GM21737 (cell line): ENCODE results near the gene ZC3H4.

Experiments
- ATAC-seq: cut with Tn5 transposase; IDR thresholded peaks from one replicate; pipeline ENCODE4 v1.9.1; 2021; ENCODE audit warnings: mild to moderate bottlenecking, moderate library complexity; ENCODE audit not compliant: unreplicated experiment

Gene ZC3H4

GRCh38 chr19:47134545-47134944 is 21.0 kb upstream of the ZC3H4 start:
- no peak for ATAC-seq

- ATAC-seq, result no peak
Observed at GRCh38 chr19:47133021-47133471, 19.5 kb upstream of the ZC3H4 start.

GRCh38 chr19:47132194-47132852 is 18.7 kb upstream of the ZC3H4 start:
- ATAC-seq, result no peak

GRCh38 chr19:47130589-47131227 is 17.1 kb upstream of the ZC3H4 start, which contains the start of gene SAE1:
SAE1 (plus strand) TSS chr19:47130835; CDS start chr19:47130931, 96 bp downstream.
- peak; percentile 75 for ATAC-seq

GRCh38 chr19:47130120-47130588 is 16.6 kb upstream of the ZC3H4 start:
- ATAC-seq, result no peak

GRCh38 chr19:47129579-47129978 is 16.0 kb upstream of the ZC3H4 start:
- ATAC-seq, result no peak

GRCh38 chr19:47125669-47125938 is 12.0 kb upstream of the ZC3H4 start:
- no peak for ATAC-seq

GRCh38 chr19:47124937-47125668 is 11.5 kb upstream of the ZC3H4 start:
- ATAC-seq, result no peak

GRCh38 chr19:47123406-47123805 is 9.8 kb upstream of the ZC3H4 start:
- ATAC-seq, result no peak

- ATAC-seq, result no peak
Observed at GRCh38 chr19:47122359-47123335, 9.1 kb upstream of the ZC3H4 start.

GRCh38 chr19:47120470-47121067 is 7.0 kb upstream of the ZC3H4 start:
- no peak for ATAC-seq

- ATAC-seq, result no peak
Observed at GRCh38 chr19:47113850-47114651, 475 bp upstream of the ZC3H4 start.

- ATAC-seq, result peak; percentile 19
Observed at GRCh38 chr19:47112166-47112996, 1.2 kb downstream of the ZC3H4 start.

- ATAC-seq, result no peak
Observed at GRCh38 chr19:47111682-47112165, 1.9 kb downstream of the ZC3H4 start.

GRCh38 chr19:47111006-47111621 is 2.5 kb downstream of the ZC3H4 start:
- ATAC-seq, result no peak

GRCh38 chr19:47110521-47111005 is 3.0 kb downstream of the ZC3H4 start:
- no peak for ATAC-seq

GRCh38 chr19:47109541-47110375 is 3.8 kb downstream of the ZC3H4 start:
- no peak for ATAC-seq
